Activated CD8-positive, alpha-beta memory T cell treated with anti-CD3 and anti-CD28 coated beads for 24 hours (primary cell): Measurements from ENCODE around the gene TMC1.
"Not testable (repeated sequence)": the region's sequence is repeated elsewhere in the genome, so short reads cannot be mapped to it uniquely, and the experiment has no call there.

Experiments
- DNase-seq: peaks from one replicate; pipeline ENCODE4 v3.0.0-alpha.2; 2020

The TMC1 gene

DNA sequence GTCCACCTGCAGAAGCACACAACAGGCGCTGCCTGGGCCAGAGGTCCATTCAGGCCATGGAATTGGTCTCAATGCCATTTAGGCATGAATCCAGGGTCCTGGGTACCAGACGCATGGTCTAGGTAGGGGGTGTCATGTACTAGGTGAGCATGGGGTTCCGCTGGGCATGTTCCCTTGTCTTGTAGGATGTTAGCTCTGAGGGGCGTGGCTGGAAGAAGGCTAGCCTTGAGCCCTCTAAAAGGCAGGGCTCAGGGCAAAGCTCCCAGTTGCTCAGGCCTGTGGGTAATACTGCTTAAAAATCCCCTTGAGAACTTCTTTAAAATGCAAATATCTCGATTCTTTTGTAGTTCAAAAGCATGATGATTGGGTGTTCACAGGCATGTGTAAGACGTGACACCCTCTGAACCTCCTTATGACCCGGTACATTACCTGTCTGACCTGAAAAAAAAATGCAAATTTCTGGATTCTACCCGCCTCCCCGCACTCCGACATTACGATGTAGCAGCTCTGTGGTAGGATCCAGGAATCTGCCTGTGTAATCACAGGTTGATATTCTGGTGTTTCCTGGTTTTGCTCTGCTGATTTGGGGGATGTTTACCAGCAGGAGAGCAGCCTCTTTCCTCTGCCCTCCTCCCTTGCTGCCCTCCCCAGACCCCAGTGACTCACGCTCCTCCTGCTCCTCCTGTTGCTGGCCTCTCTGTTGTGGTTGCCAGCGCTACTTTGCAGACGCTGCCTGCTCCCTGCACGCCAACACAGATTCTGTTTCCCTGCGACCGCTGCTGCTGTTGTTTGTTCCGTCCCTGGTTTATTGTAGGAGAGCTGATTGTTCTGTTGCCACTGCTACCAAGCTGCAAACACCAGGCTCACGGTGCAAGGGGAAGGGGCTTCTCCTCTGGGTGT lies 5.7 kb downstream of the TMC1 start:
- peak; percentile 85 for DNase-seq

DNA sequence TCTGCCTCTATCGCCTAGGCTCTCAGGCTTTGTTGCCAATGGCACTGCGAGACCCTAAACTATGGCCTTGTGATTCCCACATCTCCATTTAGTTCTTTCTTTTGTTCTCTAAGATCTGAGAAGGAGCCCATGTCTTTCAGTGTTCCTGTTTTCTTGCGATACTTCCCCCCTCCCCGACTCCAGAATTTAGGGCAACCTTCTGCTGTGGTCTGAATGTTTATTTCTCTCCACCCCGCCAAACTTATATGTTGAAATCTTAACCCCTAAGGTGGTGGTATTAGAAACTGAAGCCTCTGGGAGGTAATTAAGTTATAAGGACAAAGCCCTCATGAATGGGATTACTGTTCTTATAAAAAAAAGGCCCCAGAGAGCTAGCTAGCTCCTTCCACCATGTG lies 6.4 kb downstream of the TMC1 start:
- no peak for DNase-seq

DNA sequence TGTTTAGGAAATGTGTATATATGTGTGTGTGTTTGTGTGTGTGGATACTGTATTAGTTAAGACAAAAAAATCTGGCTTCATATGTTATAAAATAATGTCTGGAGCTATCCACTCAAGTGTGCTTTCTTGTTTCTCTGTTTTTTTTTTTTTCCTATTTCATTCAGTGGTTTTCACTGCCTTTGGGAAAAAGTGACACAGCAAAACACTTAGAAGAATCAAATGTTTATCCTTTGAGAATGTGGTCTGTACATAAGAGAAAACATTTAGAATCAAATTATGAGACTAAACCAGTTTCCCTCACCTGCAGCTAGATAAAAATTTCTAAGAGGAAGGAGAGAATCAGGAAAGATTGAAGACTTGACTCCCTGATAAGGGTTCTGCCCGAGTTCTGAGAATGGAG lies 8.1 kb downstream of the TMC1 start:
- no peak for DNase-seq

DNA sequence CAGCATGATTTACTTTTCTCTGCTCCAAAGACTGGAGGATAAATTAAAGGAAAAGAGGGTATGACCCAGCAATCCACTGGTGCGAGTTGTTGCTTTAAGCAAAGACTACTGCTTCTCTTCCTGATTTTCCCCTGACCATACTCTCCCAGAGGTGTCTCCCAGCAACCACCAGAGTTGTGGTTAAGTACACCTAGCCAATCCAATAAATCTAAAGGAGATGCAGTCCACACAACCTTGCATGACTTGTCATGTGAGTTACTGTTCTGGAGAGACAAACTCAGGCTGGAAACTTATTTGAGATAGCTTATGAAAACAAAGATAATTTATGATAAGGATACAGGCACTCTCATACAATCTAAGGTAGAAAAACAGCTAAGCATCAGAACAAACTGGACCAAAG lies 11.9 kb downstream of the TMC1 start:
- DNase-seq, result no peak

DNA sequence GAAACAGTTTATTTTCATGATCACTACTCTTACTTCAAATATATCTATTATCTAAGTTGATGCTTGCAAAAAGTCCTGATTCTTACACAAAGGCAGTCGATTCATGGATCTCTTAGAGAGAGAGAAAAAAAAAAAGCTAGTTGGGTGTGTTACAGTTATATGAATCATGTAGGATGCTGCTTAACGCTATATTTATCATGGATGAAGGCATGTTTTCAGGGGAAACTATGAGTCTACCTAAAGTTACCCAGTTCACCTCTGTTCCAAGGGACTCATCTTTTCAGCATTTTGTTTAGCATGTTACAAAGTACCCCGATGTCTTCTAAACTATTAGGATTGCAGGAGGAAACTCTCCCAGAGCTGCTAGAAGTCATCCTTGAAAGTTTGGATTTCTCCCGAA lies 13.5 kb downstream of the TMC1 start:
- DNase-seq, result no peak

DNA sequence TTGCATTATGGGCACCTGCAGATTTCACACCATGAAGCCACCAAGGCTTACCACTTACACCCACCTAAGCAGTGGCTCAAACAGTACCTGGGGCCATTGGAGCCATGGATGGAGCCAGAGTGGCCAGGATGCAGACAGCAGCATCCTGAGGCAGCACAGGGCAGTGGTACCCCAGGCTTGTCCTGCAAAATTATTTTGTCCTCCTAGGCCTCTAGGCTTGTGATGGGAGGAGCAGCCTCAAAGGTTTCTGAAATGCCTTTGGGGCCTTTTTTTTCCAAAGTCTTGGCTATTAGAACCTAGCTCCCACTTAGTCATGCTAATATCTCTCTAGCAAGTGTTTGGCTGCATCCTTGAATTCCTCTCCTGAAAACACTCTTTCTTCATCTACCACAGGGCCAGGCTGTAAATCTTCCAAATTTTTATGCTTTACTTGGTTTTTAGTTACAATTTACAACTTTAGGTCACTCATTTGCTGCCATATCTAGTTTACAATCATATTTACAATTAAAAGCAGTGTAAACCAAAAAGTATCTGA lies 15.7 kb downstream of the TMC1 start:
- DNase-seq, result no peak

DNA sequence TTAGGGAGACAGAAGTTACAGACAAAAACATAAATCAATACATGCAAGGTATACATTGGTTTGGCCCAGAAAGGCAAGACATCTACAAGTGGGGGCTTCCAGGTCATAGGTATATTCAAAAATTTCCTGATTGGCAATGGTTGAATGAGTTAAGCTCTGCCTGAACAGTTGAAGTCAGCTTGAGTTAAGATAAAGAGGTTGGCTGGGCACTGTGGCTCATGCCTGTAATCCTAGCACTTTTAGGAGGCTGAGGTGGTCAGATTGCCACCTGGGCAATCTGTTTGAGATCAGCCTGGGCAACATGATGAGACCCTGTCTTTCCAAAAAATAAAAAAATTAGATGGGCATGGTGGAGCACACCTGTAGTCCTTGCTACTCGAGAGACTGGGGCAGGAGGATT lies 16.3 kb downstream of the TMC1 start:
- no peak for DNase-seq

DNA sequence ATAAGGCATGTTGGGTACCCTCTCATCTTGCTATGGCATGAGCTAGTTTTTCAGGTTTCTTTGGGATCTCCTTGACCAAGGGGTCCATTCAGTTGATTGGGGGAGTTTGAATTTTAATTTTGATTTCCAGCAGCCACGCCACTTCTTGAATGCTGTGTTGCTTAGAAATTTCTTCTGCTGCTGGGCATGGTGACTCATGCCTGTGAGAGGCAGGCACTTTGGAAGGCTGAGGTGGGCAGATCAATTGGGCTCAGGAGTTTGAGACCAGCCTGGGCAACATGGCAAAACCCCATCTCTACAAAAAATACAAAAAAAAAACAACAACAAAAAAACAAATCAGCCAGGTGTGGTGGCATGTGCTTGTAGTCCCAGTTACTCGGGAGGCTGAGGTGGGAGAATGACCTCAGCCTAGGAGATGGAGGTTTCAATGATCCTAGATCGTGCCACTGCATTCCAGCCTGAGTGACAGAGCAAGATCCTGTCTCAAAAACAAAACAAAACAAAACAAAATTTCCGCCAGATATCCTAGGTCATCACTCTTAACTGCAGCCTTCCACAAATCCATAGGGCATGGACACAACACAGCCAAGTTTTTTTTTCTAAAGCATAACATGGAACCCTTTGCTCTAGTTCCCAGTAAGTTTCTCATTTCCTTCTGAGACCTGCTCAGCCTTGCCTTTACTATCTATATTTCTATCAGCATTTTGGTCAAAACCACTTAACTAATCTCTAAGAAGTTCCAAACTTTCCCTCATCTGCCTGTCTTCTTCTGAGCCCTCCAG lies 17.7 kb downstream of the TMC1 start:
- DNase-seq, result no peak

DNA sequence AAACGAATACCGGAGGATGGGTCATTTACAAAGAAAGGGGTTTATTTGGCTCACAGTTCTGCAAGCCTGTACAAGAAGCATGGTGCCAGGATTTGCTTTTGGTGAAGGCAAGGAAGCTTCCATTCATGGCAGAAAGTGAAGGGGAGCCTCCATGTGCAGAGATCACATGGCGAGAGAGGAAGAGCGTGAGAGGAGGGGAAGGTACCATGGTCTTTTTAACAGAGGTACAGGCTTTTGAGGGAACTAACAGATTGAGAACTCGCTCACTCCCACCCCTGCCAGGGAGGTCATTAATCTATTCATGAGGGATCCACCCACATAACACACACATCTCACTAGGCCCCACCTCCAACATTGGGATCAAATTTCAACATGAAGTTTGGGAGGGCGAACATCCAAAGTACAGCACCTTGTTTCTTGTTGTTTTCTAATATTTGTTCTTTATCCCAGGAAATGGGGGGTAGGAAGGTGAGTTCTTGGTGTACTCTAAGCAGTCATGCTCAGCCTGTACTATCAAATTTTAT lies 18.5 kb downstream of the TMC1 start:
- no peak for DNase-seq

DNA sequence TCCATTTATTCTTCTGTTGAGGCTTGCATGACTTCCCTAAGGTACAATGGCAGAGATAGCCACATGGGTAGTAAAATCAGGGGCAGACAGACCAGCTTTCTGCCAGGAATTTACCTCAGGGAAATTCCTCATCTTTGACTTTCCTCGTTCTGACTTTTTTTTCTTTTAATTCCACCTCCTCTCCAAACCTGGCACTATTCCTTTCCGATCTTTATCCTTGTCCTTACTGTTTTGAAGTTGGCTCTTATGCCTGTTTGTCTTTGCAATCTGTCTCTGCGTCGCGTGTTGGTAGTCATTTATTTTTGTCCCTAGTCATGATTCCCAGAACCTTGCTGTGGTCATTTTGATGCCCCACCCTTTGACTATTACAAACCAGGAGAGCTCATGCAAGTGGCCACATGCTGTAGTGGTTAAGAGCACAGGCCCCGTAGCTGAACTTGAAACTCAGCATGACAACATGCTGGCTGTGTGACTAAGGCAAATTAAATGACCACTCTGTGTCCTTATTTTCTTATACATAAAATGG lies 19.0 kb downstream of the TMC1 start:
- DNase-seq, result no peak

DNA sequence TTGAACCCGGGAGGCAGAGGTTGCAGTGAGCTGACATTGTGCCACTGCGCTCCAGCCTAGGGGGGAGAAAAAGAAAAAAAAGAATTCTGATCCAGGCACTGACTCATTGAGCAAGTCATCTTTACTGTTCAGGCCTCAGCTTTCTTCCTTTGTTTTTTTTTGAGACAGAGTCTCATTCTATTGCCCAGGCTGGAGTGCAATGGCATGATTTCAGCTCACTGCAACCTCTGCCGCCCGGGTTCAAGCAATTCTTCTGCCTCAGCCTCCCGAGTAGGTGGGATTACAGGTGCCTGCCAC lies 21.1 kb downstream of the TMC1 start:
- DNase-seq, result not testable (repeated sequence)

DNA sequence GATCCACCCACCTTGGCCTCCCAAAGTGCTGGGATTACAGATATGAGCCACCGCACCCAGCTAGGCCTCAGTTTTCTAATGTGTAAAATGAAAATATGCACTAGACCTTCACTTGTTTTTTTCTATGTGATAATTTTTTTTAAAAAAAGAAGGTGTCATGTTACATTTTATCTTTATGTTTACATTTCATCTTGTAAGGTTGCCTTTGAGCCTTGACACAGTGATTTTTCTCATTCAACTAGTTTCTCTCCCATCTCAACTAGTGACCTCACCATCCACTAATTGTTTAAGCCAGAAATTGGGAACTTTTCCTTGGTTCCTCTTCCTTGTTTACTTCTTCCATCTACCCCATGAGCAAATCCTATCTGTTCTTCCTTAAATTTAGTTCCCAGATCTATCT lies 21.5 kb downstream of the TMC1 start:
- no peak for DNase-seq

DNA sequence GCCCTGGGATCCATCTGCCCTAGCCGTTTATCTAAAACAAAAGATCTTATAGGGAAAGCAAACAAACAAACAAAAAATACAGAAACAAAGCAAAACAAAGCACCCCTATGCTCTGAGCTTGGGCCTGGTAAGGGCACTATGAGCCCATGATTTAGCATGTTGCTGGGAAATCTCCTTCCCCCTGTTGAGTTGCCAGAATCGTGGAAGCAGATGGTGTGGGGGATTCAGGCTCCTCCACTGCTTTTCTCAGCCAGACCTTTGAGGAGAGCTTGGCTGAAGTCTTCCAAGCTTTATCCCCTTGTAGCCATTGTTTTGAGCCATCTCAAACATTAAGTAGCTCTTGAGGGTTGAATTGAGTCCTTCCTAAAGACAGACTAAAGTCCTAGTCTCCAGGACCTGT lies 29.9 kb downstream of the TMC1 start:
- no peak for DNase-seq

DNA sequence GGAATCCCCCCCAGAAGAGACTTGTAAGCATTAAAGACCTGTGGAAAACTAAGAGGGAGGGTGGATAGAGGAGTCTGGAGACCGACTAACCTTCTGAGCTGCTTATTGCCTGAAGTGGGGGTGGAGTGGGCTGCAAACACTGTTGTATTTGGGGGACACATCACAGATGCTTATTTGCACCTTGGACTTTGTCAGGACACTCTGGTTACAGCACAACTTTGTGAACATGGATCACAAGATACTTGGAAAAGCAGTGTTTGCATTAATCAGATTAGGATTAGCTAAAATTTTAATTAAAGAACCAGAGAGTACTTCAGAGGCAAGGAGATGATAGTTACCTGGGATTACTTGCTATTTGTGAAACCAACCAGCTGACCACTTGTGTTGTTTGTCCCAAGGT lies 30.9 kb downstream of the TMC1 start:
- no peak for DNase-seq

DNA sequence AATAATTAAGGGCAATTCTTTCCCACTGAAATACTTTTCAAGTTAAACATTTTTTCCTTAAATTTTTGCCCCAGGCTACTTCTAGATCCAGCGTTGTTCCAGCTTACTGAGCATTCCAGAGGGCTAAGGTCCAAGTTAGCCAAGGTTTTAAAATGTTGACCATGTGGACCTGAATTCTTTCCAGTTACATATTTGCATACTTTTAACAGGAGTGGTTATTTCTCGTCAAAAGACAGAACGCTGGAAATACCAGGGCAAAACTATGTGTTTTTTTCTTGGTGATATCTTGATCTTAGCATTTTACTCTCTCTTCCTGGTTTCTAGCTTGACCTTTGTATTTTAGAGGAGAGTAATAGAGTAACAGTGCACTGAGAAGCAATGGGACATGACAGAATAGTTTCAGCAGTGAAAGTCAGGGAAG lies 32.8 kb downstream of the TMC1 start:
- DNase-seq, result no peak

DNA sequence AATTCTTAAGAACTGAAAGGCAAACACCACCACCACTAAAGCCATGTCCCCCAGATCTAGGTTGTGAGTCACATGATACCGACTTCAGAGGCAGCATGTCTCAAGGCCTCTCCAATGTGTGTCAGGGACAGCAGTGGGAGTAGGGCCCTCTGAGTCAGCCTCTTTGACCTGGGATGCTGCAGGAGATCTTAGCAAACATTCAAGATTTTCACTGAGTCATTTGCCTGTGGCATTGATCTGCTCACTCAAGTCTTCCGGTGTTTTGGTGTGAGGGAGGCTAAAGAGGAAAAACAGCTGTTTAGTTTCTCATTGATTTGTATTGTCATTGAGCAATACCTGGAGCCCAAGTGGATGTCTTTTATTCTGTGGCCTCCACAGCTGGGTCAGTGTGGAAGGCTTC lies 36.1 kb downstream of the TMC1 start:
- peak; percentile 59 for DNase-seq

DNA sequence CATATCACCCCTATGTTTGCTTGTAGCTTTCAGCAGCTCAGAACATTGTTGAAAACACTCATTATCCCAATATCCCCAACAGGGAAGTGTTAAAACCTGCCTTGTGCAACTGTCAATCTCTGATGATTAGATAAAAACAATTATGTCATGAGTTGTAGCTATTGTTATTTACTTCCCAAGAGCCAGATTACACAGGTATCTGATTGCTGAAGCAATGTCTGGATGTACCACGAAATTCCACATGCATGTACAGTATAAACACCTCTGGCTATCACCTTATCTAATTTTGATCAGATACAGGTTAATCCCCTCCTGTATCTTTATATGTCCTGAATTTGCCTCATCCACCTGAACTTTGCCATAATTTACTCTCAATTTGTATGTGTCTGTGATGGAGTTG lies 38.7 kb downstream of the TMC1 start:
- DNase-seq, result no peak

DNA sequence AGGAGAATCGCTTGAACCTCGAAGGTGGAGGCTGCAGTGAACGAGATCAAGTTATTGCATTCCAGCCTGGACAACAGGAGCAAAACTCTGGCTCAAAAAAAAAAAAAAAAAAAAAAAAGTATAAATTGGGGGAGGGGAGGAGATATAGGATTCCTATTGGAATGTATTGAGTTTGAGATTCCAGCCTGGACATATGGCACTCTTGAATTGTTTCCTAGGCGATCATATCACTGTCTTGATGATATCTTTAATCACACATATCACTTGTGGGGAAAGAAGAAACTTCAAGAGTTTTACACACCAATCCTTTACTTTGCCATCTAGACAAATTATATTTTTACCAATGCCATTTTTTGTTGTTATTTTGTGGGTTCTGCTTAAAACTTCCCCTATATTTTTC lies 42.4 kb downstream of the TMC1 start:
- no peak for DNase-seq

DNA sequence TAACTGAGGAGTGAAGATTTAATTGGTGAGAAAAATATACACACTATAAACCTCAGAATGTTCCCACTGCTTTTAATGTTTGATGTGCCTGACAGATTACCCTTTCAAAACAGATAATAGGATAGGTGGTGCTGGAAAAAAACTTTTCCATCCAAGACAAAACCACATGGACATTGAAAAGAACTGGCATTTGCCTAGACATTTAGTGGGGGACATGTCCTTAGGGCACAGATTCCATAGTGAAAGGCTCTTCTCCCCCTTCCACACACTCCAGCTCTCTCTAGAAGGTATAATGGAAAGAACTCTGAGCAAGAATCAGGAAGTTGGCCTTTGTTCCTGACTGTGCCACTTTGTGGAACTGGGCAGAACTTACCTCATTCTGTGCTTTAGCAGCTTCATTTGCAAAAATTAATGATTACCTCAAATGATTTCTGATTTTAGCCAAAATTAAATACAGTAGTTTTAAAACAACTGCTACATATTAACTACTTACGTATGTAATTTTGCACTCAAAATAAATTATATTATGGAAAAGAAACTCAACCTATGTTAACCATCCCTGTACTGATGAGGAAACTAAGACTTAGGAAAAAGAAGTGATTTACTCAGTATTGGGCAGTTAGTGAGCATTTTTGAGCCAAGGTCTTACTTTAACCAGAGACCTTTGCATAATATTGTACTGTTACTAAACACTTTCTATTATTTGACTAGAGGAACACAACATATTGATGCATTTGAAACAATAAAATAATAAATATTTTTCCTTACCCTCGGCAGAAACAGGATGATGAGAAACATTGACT lies 43.3 kb downstream of the TMC1 start:
- DNase-seq, result no peak

DNA sequence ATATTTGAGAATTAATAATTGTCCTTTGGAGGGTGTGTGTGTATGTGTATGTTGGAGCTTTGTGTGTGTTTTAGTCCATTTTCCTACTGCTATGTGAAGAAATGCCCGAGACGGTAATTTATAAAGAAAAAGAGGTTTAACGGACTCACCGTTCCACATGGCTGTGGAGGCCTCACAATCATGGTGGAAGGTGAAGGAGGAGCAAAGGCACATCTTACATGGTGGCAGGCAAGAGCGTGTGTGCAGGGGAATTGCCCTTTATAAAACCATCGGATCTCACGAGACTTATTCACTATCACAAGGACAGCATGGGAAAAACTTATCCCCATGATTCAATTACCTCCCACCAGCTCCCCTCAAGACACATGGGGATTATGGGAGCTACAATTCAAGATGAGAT lies 44.1 kb downstream of the TMC1 start:
- DNase-seq, result no peak

DNA sequence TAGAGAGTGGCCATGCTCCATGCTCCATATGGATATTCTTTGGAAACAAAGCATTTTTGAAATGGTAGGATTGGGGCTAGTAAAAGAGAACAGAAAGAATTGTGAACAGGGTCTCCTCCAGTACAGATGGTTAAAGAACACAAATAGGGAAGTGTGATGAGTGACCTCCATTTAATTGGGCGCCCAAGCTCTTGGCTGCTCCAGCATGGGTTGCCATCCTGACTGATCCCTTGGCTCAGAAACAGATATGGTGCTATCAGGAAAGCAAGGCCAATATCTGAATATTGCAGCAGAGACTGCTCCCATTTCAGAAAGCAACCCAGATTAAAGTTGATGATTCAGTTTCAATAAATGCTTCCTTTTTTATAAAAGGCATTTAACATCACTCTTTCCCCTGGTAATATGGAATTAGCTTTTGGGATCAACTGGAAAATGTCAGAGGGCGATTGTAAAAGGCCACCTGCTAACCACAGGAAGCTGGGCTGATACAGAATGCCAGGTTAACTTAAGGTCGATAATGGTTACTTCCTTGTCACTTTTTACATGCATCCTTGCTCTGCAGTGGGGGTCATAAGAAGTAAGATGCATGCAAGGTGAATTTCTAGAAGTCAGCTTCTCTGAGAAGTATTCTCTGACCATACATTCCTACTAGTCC lies 52.9 kb downstream of the TMC1 start:
- no peak for DNase-seq

DNA sequence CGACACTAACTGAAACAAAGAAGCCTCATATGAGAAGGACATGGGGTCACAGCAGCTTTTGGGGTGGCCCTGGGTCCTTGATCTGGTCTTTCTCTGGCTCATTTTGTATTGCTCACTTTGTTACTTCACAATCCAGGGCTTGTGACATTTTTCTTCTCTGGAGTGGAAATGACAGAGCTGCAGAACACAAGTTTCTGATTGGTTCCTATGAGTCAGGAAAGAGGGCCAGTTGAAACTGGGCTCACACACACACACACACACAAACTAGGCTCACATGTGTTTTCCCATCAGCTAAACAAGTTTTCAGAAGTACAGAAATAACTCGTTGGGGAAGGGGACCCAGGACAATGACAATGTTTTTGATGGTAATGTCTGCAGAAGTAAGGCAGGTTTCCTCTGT lies 54.3 kb downstream of the TMC1 start:
- DNase-seq, result no peak
